GM18502 (cell line): ENCODE results near the gene FNDC3B.
A peak's percentile ranks its signal among the peaks of the same experiment; 100 is the strongest.
"Not testable (repeated sequence)": the region's sequence is repeated elsewhere in the genome, so short reads cannot be mapped to it uniquely, and the experiment has no call there.

ENCODE experiments used
- ATAC-seq: cut with Tn5 transposase; IDR thresholded peaks from one replicate; pipeline ENCODE4 v1.9.1; 2021; ENCODE audit warnings: mild to moderate bottlenecking; ENCODE audit not compliant: unreplicated experiment, poor library complexity

The FNDC3B gene

GRCh38 chr3:172090035-172090434 lies 50.7 kb downstream of the FNDC3B start:
- ATAC-seq = no peak

GRCh38 chr3:172092658-172093057 lies 53.3 kb downstream of the FNDC3B start:
- no peak for ATAC-seq

- not testable (repeated sequence) for ATAC-seq
Measured at GRCh38 chr3:172093581-172094443, 54.4 kb downstream of the FNDC3B start.

- peak; percentile 95 for ATAC-seq
Measured at GRCh38 chr3:172094621-172095557, 55.5 kb downstream of the FNDC3B start.

GRCh38 chr3:172096881-172097420 lies 57.6 kb downstream of the FNDC3B start:
- ATAC-seq = no peak

GRCh38 chr3:172097585-172097984 lies 58.2 kb downstream of the FNDC3B start:
- no peak for ATAC-seq

GRCh38 chr3:172098698-172099494 lies 59.5 kb downstream of the FNDC3B start:
- ATAC-seq = no peak

GRCh38 chr3:172099495-172099808 lies 60.1 kb downstream of the FNDC3B start:
- no peak for ATAC-seq

GRCh38 chr3:172100482-172100881 lies 61.1 kb downstream of the FNDC3B start:
- ATAC-seq = no peak

- ATAC-seq = peak; percentile 59
Measured at GRCh38 chr3:172101107-172101506, 61.7 kb downstream of the FNDC3B start.

- peak; percentile 30 for ATAC-seq
Measured at GRCh38 chr3:172102123-172102882, 62.9 kb downstream of the FNDC3B start.

- no peak for ATAC-seq
Measured at GRCh38 chr3:172102883-172103310, 63.5 kb downstream of the FNDC3B start.

GRCh38 chr3:172103724-172104123 lies 64.3 kb downstream of the FNDC3B start:
- no peak for ATAC-seq

- no peak for ATAC-seq
Measured at GRCh38 chr3:172104471-172105072, 65.2 kb downstream of the FNDC3B start.

- no peak for ATAC-seq
Measured at GRCh38 chr3:172106037-172106954, 66.9 kb downstream of the FNDC3B start.

- ATAC-seq = peak; percentile 56
Measured at GRCh38 chr3:172106989-172107388, 67.6 kb downstream of the FNDC3B start.

- peak; percentile 92 for ATAC-seq
Measured at GRCh38 chr3:172107403-172107802, 68.0 kb downstream of the FNDC3B start.
